Osteoblast (primary cell): Measurements from ENCODE around the gene HS1BP3. TPM values are rescaled to one million over a fixed set of nuclear protein-coding genes. Genes with fewer than 3 reads are reported as not detected.

Source experiments
- DNase-seq: peaks from one replicate; pipeline ENCODE4 v3.0.0; 2011; ENCODE audit warnings: low spot score, mixed read lengths; ENCODE audit not compliant: insufficient read length; ENCODE audit errors: missing footprints
- H2AFZ ChIP-seq: 2 replicates; pipeline ENCODE4 v1.6.0; 2011; ENCODE audit warnings: mild to moderate bottlenecking, low read length
- H3K27ac ChIP-seq: 2 replicates; pipeline ENCODE4 v1.5.1; 2011; ENCODE audit warnings: mild to moderate bottlenecking, low read depth, low read length, moderate library complexity
- H3K27me3 ChIP-seq: 2 replicates; pipeline ENCODE4 v1.6.0; 2012; ENCODE audit warnings: mild to moderate bottlenecking, control low read depth, inconsistent platforms, low read length, moderate library complexity; ENCODE audit not compliant: insufficient read depth
- H3K36me3 ChIP-seq: 2 replicates; pipeline ENCODE4 v1.5.1; 2011; ENCODE audit warnings: mild to moderate bottlenecking, low read length, control low read depth, moderate library complexity; ENCODE audit not compliant: insufficient read depth
- H3K4me1 ChIP-seq: 2 replicates; pipeline ENCODE4 v1.5.1; 2011; ENCODE audit warnings: mild to moderate bottlenecking, low read length, control low read depth, moderate library complexity; ENCODE audit not compliant: insufficient read depth
- H3K4me2 ChIP-seq: 2 replicates; pipeline ENCODE4 v1.6.0; 2011; ENCODE audit warnings: mild to moderate bottlenecking, low read length; ENCODE audit not compliant: insufficient read depth
- H3K4me3 ChIP-seq: fragments of 200-600 bp; sonication (generic); 3 replicates; pipeline ENCODE4 v1.5.1; 2012; ENCODE audit warnings: mild to moderate bottlenecking, low read length, inconsistent platforms; ENCODE audit not compliant: insufficient read depth
- H3K79me2 ChIP-seq: 2 replicates; pipeline ENCODE4 v1.6.0; 2012; ENCODE audit warnings: mild to moderate bottlenecking, low read length, control low read depth, inconsistent platforms; ENCODE audit not compliant: insufficient read depth
- H3K9me3 ChIP-seq: 2 replicates; pipeline ENCODE4 v1.5.1; 2011; ENCODE audit warnings: low read depth, low read length, control low read depth
- H4K20me1 ChIP-seq: 2 replicates; pipeline ENCODE4 v1.6.0; 2012; ENCODE audit warnings: mild to moderate bottlenecking, low read length, control low read depth; ENCODE audit not compliant: insufficient read depth
- CTCF ChIP-seq: IDR thresholded peaks from 2 replicates; pipeline ENCODE4 v1.5.1; 2011; ENCODE audit warnings: mild to moderate bottlenecking, low read depth, low read length, moderate library complexity; ENCODE audit errors: extremely low read depth
- total RNA-seq: library from RNA; depleted of rRNA; stranded (reverse); fragments of >200 nt; gene quantifications from 2 replicates; pipeline ENCODE4 v1.2.3, GENCODE V29; 2012

HS1BP3 gene
- total RNA-seq, 1 donor, result 47.8 TPM

DNA sequence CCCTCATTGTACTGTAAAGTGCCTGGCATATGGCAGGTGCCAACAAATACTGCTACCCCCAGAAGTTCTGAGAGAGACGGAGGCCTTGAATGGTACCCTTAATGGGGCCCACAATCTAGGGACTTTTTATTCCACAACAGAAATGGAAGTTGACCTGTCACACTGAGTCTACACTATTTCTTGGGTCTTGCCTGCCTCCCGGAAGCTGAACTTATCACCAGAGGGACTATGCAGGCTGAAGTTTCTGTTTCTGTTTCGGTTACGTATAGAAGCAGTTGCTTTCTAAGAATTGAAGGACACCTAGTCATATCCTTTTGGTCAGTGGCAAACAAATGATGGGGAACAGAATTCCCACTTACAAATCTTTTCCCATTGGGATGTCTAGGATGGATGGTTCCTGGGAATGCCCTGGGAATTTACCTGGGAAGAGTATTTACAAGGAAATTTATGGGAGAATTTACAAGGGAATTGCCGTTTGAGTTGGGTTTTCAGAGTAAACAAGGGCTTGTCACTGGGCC is 74.2 kb downstream of the HS1BP3 start:
- Histone ChIP-seq H3K4me1 (peaks cover 37% of the 10 kb centered on the region), H3K79me2 (no peaks in the 10 kb centered on the region), H3K27me3 (no peaks in the 10 kb centered on the region), H3K27ac (no peak overlapping the region), H2AFZ (no peak overlapping the region), H3K4me2 (no peak overlapping the region), H3K36me3 (no peaks in the 10 kb centered on the region), H3K4me3 (no peak overlapping the region), H3K9me3 (no peaks in the 10 kb centered on the region), H4K20me1 (no peaks in the 10 kb centered on the region)
- no peak for TF ChIP-seq CTCF
- DNase-seq, result no peak

- no peak for DNase-seq
- Histone ChIP-seq H4K20me1 (no peaks in the 10 kb centered on the region), H3K4me2 (no peak overlapping the region), H3K9me3 (no peaks in the 10 kb centered on the region), H3K79me2 (no peaks in the 10 kb centered on the region), H3K4me1 (peaks cover 37% of the 10 kb centered on the region), H3K36me3 (no peaks in the 10 kb centered on the region), H3K4me3 (no peak overlapping the region), H3K27ac (no peak overlapping the region), H2AFZ (no peak overlapping the region), H3K27me3 (no peaks in the 10 kb centered on the region)
- no peak for TF ChIP-seq CTCF
Measured at GRCh38 chr2:20575935-20576597, 74.8 kb downstream of the HS1BP3 start.

DNA sequence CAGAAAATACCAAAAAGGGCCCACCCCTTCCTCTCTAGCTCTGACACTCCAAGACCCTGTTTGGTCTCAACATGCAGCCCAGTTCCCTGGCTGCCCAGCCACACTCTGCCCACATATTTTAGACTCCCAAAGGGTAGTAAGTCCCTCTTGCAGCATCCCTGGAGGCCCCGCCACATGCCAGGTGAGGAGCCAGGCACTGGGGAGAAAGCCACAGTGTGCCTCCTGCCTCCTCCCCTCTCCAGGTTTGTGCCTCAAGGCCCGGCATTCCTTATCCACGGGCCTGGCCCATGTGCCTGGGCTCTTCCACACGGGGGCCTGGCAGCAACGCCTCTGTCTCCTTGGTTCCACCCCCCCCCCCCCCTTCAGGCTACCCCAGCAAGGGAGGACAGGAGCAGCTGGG is 75.5 kb downstream of the HS1BP3 start:
- Histone ChIP-seq H3K4me3 (no peak overlapping the region), H3K4me2 (no peak overlapping the region), H3K36me3 (no peaks in the 10 kb centered on the region), H3K4me1 (peaks cover 37% of the 10 kb centered on the region), H3K27ac (no peak overlapping the region), H2AFZ (no peak overlapping the region), H4K20me1 (no peaks in the 10 kb centered on the region), H3K27me3 (no peaks in the 10 kb centered on the region), H3K9me3 (no peaks in the 10 kb centered on the region), H3K79me2 (no peaks in the 10 kb centered on the region)
- DNase-seq, result no peak
- TF ChIP-seq CTCF, result no peak

DNA sequence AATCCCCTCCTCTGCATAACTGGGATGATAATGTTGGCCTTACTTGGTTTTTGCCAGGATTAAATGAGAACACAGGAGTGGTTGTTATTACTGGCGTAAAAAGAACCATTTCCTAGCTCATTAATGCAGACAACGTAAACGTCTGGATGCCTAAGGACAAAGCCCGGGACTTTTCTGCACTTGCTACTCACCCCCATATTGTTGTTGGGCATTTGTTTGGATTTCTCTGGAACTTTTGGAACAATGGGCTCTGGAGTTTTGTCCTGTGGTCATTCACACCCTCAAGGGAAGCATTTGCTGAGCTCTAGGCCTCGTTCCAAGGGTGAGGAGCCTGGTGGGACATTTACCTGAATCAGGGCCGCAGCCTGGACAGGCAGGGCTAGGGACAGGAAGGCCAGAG is 76.0 kb downstream of the HS1BP3 start:
- no peak for TF ChIP-seq CTCF
- DNase-seq, result no peak
- Histone ChIP-seq H3K27ac (no peak overlapping the region), H3K27me3 (no peaks in the 10 kb centered on the region), H3K79me2 (no peaks in the 10 kb centered on the region), H3K36me3 (no peaks in the 10 kb centered on the region), H3K9me3 (no peaks in the 10 kb centered on the region), H3K4me1 (peaks cover 37% of the 10 kb centered on the region), H2AFZ (no peak overlapping the region), H3K4me3 (no peak overlapping the region), H3K4me2 (no peak overlapping the region), H4K20me1 (no peaks in the 10 kb centered on the region)
